NCI-H2196 treated with DMSO at 0.1 percent for 48 hours (cell line): ENCODE results near the gene DBI.
"Not testable (repeated sequence)": the region's sequence is repeated elsewhere in the genome, so short reads cannot be mapped to it uniquely, and the experiment has no call there.

Source experiments
- DNase-seq: peaks from one replicate; lab custom pipeline; 2025; ENCODE audit not compliant: unreplicated experiment; lab: John Stamatoyannopoulos, UW

Gene DBI

GRCh38 chr2:119364798-119365197 is 2.0 kb upstream of the DBI start:
- DNase-seq: no peak

GRCh38 chr2:119365436-119365835 is 1.3 kb upstream of the DBI start:
- no peak for DNase-seq

- no peak for DNase-seq
These were observed 572 bp upstream of the DBI start for GRCh38 chr2:119366161-119366648.

GRCh38 chr2:119367472-119368099 is 809 bp downstream of the DBI start:
- DNase-seq: no peak

GRCh38 chr2:119369845-119370244 is 3.1 kb downstream of the DBI start:
- no peak for DNase-seq

GRCh38 chr2:119371111-119371510 is 4.3 kb downstream of the DBI start:
- no peak for DNase-seq

GRCh38 chr2:119372778-119373568 is 6.2 kb downstream of the DBI start:
- DNase-seq: no peak

- DNase-seq: not testable (repeated sequence)
These were observed 7.3 kb downstream of the DBI start for GRCh38 chr2:119373907-119374745.

GRCh38 chr2:119376406-119376805 is 9.6 kb downstream of the DBI start:
- DNase-seq: not testable (repeated sequence)

GRCh38 chr2:119376810-119377209 is 10.0 kb downstream of the DBI start:
- no peak for DNase-seq

GRCh38 chr2:119377294-119377992 is 10.7 kb downstream of the DBI start:
- no peak for DNase-seq

- DNase-seq: no peak
These were observed 11.2 kb downstream of the DBI start for GRCh38 chr2:119377993-119378345.

GRCh38 chr2:119378566-119378965 is 11.8 kb downstream of the DBI start:
- DNase-seq: no peak

- no peak for DNase-seq
These were observed 16.8 kb downstream of the DBI start for GRCh38 chr2:119383410-119384140.

GRCh38 chr2:119384971-119385370 is 18.2 kb downstream of the DBI start:
- no peak for DNase-seq

- no peak for DNase-seq
These were observed 18.7 kb downstream of the DBI start for GRCh38 chr2:119385466-119385865.

- no peak for DNase-seq
These were observed 20.8 kb downstream of the DBI start for GRCh38 chr2:119387381-119388129.

GRCh38 chr2:119389615-119390306 is 23.0 kb downstream of the DBI start:
- no peak for DNase-seq
